HG02885 (cell line): Measurements from ENCODE around the gene EMC6.
A peak's percentile ranks its signal among the peaks of the same experiment; 100 is the strongest.
"Not testable (repeated sequence)": the region's sequence is repeated elsewhere in the genome, so short reads cannot be mapped to it uniquely, and the experiment has no call there.

Experiments
- ATAC-seq: cut with Tn5 transposase; IDR thresholded peaks from one replicate; pipeline ENCODE4 v1.9.1; 2021; ENCODE audit warnings: mild to moderate bottlenecking; ENCODE audit not compliant: unreplicated experiment, poor library complexity

EMC6 gene

DNA sequence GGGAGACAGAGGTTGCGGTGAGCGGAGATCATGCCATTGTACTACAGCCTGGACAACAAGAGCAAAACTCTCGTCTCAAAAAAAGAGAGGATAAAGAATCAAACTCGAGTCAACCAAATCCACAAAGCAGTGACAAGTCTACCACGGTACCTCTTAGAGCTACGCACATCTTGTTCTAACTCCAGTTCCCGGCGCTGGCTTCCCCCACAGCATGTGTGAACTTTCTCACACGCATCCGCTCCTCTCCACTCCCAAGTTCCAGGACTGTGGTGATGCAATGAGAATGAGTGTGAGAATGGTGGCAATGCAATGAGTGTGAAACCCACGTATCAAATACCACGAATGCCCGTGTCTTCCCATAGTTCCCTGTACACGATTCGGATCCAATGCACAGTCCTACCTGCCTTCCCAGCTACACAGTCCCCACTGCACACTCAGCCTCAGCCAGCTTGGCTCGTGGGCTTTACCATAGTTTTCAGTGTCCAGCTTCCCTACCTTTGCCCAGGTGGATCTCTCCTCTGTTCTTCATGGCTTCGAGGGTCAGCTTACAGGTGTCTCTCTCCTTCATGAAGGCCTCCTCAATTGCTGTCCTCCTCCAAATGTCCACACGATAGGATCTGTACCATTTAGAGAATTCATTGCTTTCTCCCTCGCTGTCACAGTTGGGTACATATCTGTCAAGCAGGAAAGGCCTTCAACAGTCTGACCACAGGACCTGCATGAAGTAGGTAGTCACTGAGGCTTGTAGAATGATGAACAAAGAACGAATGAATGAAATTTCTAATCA is 36.5 kb downstream of the EMC6 start:
- ATAC-seq = no peak

DNA sequence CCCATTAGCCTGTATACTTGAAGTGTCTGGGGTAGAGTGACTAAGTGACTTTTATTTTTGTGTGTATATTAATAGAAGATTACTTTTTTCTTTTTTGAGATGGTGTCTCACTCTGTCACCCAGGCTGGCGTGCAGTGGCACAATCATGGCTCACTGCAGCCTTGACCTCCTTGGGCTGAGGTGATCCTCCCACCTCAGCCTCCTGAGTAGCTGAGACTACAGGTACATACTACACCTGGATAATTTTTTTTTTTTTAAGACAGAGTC is 37.0 kb downstream of the EMC6 start:
- not testable (repeated sequence) for ATAC-seq

DNA sequence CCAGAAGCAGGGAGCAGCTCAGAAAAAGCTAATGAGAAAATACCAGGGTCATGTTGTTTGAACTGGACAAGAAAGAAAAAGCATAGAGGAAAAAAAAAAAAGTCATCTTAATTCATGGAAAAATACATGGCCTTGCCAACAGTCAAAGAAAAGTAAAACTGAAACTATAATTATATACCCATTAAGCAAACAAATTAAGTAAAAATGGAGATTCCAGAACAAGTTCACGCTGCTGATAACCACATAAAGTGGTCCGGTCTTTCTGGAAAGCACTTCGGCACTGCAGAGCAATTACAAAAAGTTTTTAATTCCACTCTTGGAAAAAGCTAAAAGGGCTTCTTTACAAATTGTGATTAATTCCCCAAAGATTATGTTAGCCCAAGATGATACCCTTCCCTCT is 39.8 kb downstream of the EMC6 start:
- ATAC-seq = no peak

DNA sequence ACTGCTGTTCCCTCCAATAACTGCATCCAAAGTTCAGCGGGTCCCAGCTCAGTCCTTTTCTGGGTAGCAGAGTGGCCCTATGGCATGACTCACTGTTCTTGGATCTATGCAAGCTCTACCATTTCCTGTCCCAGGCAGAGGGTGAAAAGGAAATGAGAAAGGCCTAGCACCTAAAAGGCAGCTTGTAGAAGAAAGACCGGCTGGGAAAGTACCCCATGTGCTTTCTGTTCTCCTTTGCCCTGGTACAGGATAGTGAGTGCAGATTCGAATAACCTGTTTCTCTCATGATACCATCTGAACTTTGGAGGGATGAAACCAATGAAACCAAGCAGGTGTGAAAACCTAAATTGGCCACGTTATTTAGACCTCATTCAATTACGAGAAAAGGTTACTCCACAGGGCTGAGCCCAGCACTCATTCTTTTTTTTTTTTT is 42.4 kb downstream of the EMC6 start:
- ATAC-seq = peak; percentile 91

DNA sequence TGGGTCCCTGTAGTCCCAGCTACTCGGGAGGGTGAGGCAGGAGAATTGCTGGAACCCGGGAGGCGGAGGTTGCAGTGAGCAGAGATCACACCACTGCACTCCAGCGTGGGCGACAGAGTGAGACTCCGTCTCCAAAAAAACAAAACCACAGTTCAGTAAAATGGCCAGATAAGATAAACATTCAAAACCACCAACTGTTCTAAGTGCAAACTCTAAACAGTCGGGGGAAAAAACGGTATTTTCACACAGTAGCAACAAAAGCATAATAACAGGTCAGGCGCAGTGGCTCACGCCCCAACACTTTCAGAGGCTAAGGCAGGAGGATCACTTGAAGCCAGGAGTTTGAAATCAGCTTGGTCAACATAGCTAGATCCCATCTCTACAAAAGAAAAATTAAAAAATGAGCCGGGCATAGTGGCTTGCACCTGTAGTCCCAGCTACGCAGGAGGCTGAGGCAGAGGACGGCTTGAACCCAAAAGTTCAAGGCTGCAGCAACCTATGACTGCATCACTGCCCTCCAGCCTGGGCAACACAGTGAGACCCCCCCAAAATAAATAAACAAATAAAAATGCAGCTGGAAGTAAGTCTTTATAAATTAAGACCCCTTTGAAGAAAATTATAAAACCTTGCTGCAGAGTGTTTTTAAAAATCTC is 44.3 kb downstream of the EMC6 start:
- no peak for ATAC-seq

DNA sequence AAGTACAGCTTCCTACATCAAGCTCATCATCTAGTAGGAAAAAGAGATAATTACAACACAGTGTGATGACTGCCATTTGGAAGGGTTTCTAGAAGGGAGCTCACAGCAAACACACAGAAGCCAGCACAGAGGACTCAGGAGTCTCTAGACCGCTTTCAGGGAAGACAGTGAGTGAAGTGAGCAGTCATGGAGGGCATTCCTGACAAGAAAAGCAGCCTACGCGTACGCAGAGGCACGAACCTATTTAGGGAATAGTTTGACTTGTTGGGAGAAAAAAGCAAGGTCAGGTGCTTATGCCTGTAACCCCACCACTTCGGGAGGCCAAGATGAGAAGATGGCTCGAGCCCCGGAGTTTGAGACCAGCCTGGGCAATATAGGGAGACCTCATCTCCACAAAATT is 46.7 kb downstream of the EMC6 start:
- ATAC-seq = no peak

DNA sequence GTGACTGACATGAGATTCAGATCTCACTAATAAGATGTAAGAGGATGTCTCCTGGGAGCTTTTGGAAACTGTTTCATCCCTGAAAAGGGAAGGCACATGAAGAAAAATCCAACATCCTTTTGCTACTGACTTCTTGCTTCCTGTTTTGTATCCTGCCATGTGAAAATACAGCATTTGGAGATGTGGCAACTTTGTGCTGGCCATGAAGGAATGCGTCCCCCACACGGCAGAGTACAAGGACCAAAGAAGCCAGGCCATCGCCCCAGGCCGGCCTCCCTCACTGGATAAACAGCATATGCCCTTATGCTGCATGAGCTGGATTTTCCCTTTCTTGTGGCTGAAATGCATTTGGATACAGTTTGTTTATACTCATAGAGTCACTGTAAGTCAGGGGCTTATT is 49.6 kb downstream of the EMC6 start:
- ATAC-seq = no peak

DNA sequence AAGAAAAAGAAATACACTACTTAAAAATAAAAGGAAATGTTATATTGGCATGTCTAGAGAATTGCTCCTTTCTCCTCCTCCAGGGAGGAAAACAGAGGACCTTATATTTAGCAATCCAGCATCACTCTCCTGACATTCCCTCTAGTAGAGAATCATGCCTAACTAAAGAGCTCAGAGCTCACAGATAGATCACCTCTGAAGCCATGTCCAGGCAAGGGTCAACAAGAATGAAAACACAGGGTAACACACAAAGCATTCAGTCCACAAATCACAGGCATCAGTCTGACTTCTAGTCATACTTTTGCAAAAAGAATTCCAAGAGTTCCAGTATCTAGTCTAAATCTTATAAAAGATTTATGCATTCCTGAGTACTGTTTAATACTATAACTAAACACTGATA is 50.7 kb downstream of the EMC6 start:
- ATAC-seq = no peak
